Heart left ventricle (tissue), 13 donors: ENCODE measurements around the gene ANKRD11.

Experiments used
- POLR2A ChIP-seq, 2 donors: fragments of 450-650 bp; IDR thresholded peaks; one replicate each; pipeline ENCODE4 v1.6.1; 2017; ENCODE audit warnings: antibody characterized with exemption in 2 of 2, mild to moderate bottlenecking in 2 of 2, moderate library complexity in 2 of 2
- TF ChIP-seq, protein P1 (sequence below), 12 donors: fragments of 200-600 bp; sonication (generic) in 4 of 12; IDR thresholded peaks; one replicate each; pipeline versions ENCODE4 v1.5.0 to v1.8.0; 2018 to 2022; ENCODE audit warnings: antibody characterized with exemption in 12 of 12, mild to moderate bottlenecking in 5 of 12
- donor health status: ischemic (EF 13 %, LVEDD 7.1; RV severe dilation, severe dysfunction).
- donor health status: DM: no; HTN: yes; CAD: no.
- donor health status: DM: no; HTN: no; CAD: no.
- donor health status: ischemic (EF 25% LVEDD 6.9; RV normal size, moderate dysfunction).
- donor health status: ischemic (EF 25% LVEDD 5.7; RV mildly dilated, moderate dysfunction).
- donor health status: ischemic (EF 35%, LVEDD 5.7; RV mildly dilated, moderate dysfunction).
- donor health status: nonischemic (EF 11% LVEDD 7.7; RV severe dilation, severe dysfunction).
- donor health status: DM: yes; HTN: yes; CAD: no.
- donor health status: PGD.
- donor health status: ischemic (EF 29% LVEDD 5.4; RV normal size, mild dysfunction).
- donor health status: nonischemic (EF 23%, LVEDD 6.1; RV moderate dilation, normal function).

DNA sequence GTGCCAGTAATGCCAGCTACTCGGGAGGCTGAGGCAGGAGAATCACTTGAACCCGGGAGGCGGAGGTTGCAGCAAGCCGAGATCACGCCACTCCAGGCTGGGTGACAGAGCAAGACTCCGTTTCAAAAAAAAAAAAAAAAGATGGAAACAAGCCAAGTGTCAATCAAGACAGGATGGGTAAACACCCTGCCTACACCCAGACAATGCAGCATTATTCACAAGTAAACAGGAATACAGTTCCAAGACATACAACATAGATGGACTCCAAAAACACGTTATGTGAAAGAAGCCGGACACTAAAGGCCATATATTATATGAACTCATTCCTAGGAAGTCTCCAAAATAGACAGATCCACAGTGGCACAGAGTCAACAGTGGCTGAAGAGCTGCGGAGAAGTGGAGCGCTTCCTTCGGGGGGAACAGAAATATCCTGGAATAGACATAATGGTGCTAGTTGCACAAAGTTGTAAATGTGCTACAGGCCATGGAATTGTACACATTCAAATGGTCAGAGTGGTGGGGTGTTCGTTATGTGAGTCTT lies 33.9 kb downstream of the ANKRD11 start:
- TF ChIP-seq, protein P1, sequence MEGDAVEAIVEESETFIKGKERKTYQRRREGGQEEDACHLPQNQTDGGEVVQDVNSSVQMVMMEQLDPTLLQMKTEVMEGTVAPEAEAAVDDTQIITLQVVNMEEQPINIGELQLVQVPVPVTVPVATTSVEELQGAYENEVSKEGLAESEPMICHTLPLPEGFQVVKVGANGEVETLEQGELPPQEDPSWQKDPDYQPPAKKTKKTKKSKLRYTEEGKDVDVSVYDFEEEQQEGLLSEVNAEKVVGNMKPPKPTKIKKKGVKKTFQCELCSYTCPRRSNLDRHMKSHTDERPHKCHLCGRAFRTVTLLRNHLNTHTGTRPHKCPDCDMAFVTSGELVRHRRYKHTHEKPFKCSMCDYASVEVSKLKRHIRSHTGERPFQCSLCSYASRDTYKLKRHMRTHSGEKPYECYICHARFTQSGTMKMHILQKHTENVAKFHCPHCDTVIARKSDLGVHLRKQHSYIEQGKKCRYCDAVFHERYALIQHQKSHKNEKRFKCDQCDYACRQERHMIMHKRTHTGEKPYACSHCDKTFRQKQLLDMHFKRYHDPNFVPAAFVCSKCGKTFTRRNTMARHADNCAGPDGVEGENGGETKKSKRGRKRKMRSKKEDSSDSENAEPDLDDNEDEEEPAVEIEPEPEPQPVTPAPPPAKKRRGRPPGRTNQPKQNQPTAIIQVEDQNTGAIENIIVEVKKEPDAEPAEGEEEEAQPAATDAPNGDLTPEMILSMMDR (IDR thresholded peaks at IDR 0.05) = no peak
- no peak for TF ChIP-seq POLR2A (IDR thresholded peaks at IDR 0.05)
